ENCODE results near the gene BCL11B.

Gene BCL11B

DNA sequence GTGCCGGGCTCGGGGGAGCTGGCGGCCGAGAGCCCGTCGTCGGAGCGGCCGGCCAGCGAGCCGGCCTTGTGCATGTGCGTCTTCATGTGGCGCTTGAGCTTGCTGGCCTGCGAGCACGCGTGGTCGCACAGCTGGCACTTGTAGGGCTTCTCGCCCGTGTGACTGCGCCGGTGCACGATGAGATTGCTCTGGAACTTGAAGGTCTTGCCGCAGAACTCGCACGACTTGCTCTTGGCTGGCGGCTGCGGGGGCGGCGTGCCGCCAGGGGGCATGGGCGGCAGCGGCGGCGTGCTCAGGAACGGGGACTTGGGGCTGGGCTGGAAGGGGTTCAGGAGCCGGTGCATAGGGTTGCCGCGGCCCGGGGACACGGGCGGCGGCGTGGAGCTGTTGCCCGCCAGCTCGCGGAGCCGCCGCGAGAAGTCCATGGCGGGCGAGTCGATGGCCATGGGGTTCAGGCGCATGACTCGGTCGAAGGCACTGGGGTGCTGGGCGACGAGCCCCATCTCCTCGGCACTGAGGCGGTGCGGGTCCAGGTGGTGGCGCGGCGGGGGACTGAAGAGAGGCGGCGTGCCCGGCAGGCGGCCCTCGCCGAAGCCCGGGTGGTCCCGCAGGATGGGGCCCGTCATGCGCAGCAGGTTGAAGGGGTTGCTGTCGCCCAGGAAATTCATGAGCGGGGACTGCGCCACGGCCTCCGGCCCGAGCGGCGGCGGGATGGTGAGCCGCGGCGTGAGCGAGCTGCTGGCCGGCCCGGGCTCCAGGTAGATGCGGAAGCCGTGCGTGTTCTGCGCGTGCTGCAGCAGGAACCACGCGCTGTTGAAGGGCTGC is 96.5 kb downstream of the BCL11B start:
- no peaks in the 10 kb centered on the region for H3K9me2 ChIP-seq (replicated peaks; ENCODE audit: insufficient read depth, low read length)
- TF ChIP-seq, protein P1, sequence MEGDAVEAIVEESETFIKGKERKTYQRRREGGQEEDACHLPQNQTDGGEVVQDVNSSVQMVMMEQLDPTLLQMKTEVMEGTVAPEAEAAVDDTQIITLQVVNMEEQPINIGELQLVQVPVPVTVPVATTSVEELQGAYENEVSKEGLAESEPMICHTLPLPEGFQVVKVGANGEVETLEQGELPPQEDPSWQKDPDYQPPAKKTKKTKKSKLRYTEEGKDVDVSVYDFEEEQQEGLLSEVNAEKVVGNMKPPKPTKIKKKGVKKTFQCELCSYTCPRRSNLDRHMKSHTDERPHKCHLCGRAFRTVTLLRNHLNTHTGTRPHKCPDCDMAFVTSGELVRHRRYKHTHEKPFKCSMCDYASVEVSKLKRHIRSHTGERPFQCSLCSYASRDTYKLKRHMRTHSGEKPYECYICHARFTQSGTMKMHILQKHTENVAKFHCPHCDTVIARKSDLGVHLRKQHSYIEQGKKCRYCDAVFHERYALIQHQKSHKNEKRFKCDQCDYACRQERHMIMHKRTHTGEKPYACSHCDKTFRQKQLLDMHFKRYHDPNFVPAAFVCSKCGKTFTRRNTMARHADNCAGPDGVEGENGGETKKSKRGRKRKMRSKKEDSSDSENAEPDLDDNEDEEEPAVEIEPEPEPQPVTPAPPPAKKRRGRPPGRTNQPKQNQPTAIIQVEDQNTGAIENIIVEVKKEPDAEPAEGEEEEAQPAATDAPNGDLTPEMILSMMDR (IDR thresholded peaks at IDR 0.05; ENCODE audit: insufficient read depth, low read length, poor library complexity, severe bottlenecking) = no peak
- no peak for TF ChIP-seq EZH2phosphoT487 (conservative IDR thresholded peaks at IDR 0.05; ENCODE audit: low read length)
- no peaks in the 10 kb centered on the region for H4K20me1 ChIP-seq (ENCODE audit: low read depth, low read length)
- no peak overlapping the region for H3K4me2 ChIP-seq (ENCODE audit: low read depth, low read length, poor library complexity, severe bottlenecking)
- no peaks in the 10 kb centered on the region for H3K9me3 ChIP-seq (ENCODE audit: insufficient read depth, low read length)
- no peak overlapping the region for H3K27ac ChIP-seq (ENCODE audit: low read depth, low read length)
- H3F3A ChIP-seq (ENCODE audit: insufficient read depth) = no peaks in the 10 kb centered on the region
- H3K4me3 ChIP-seq (ENCODE audit: insufficient read depth, low read length, poor library complexity, severe bottlenecking) = no peak overlapping the region
- H3K36me3 ChIP-seq (ENCODE audit: low read length) = no peaks in the 10 kb centered on the region
- H3K9ac ChIP-seq (ENCODE audit: low read length) = no peak overlapping the region
- no peaks in the 10 kb centered on the region for H3K79me2 ChIP-seq (ENCODE audit: insufficient read depth, low read length)
- H3K27me3 ChIP-seq (ENCODE audit: low read length) = no peaks in the 10 kb centered on the region
- H2AFZ ChIP-seq (ENCODE audit: low read depth, low read length, severe bottlenecking) = no peak overlapping the region

DNA sequence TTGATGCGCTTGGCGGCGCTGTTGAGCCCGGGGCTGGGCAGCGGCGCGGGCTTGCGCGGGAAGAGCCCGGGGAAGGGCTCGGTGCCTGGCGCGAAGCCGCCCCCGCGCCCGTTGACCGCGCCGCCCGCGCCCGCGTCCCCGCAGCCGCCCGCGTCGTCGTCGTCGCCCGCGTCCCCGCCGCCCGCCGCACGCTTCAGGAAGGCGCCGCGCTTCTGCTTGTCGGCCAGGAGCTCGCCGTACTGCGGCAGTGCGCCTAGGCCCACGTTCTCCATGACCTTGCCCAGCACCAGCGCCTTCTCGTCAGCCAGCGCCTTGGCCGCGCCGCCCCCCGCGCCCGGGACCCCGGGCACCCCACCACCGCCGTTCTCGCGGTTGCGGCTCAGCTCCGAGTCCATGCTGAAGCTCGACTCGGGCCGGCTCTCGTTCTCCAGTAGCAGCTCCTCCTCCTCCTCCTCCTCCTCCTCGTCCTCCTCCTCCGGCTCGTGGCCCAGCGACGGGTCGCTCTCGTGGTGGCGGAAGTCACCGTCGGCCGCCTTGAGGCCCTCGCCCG is 97.2 kb downstream of the BCL11B start:
- no peaks in the 10 kb centered on the region for H3K9me3 ChIP-seq (ENCODE audit: insufficient read depth, low read length)
- no peak overlapping the region for H3K4me3 ChIP-seq (ENCODE audit: insufficient read depth, low read length, poor library complexity, severe bottlenecking)
- H3F3A ChIP-seq (ENCODE audit: insufficient read depth) = no peaks in the 10 kb centered on the region
- no peaks in the 10 kb centered on the region for H3K27me3 ChIP-seq (ENCODE audit: low read length)
- H3K27ac ChIP-seq (ENCODE audit: low read depth, low read length) = no peak overlapping the region
- no peak for TF ChIP-seq EZH2phosphoT487 (conservative IDR thresholded peaks at IDR 0.05; ENCODE audit: low read length)
- TF ChIP-seq, protein P1 (IDR thresholded peaks at IDR 0.05; ENCODE audit: insufficient read depth, low read length, poor library complexity, severe bottlenecking) = no peak
- no peaks in the 10 kb centered on the region for H4K20me1 ChIP-seq (ENCODE audit: low read depth, low read length)
- H2AFZ ChIP-seq (ENCODE audit: low read depth, low read length, severe bottlenecking) = no peak overlapping the region
- H3K9ac ChIP-seq (ENCODE audit: low read length) = no peak overlapping the region
- H3K79me2 ChIP-seq (ENCODE audit: insufficient read depth, low read length) = no peaks in the 10 kb centered on the region
- no peaks in the 10 kb centered on the region for H3K9me2 ChIP-seq (replicated peaks; ENCODE audit: insufficient read depth, low read length)
- no peak overlapping the region for H3K4me2 ChIP-seq (ENCODE audit: low read depth, low read length, poor library complexity, severe bottlenecking)
- H3K36me3 ChIP-seq (ENCODE audit: low read length) = no peaks in the 10 kb centered on the region

GRCh38 chr14:99174081-99174769 is 97.8 kb downstream of the BCL11B start:
- Histone ChIP-seq H4K20me1 (ENCODE audit: low read depth, low read length) (no peaks in the 10 kb centered on the region), H3K27ac (ENCODE audit: low read depth, low read length) (no peak overlapping the region), H3K36me3 (ENCODE audit: low read length) (no peaks in the 10 kb centered on the region), H3K9ac (ENCODE audit: low read length) (no peak overlapping the region), H3K27me3 (ENCODE audit: low read length) (no peaks in the 10 kb centered on the region), H3K79me2 (ENCODE audit: insufficient read depth, low read length) (no peaks in the 10 kb centered on the region), H3K4me2 (ENCODE audit: low read depth, low read length, poor library complexity, severe bottlenecking) (no peak overlapping the region), H3K4me3 (ENCODE audit: insufficient read depth, low read length, poor library complexity, severe bottlenecking) (no peak overlapping the region), H3K9me2 (replicated peaks; ENCODE audit: insufficient read depth, low read length) (no peaks in the 10 kb centered on the region), H3F3A (ENCODE audit: insufficient read depth) (no peaks in the 10 kb centered on the region), H2AFZ (ENCODE audit: low read depth, low read length, severe bottlenecking) (no peak overlapping the region), H3K9me3 (ENCODE audit: insufficient read depth, low read length) (no peaks in the 10 kb centered on the region)
- TF ChIP-seq EZH2phosphoT487 (conservative IDR thresholded peaks at IDR 0.05; ENCODE audit: low read length) = no peak

Measured in SU-DHL-6 (cell line).